Measurements from ENCODE around the gene S1PR2. TPM values are rescaled to one million over a fixed set of nuclear protein-coding genes. Genes with fewer than 3 reads are reported as not detected.

The S1PR2 gene
- total RNA-seq (ENCODE audit: low replicate concordance), result 9.7 and 44.6 TPM in 2 replicates

- DNase-seq (ENCODE audit: low read depth), result peak; percentile 73
Observed at GRCh38 chr19:10230861-10231611, at the start of gene S1PR2. S1PR2 (minus strand) TSS chr19:10231331; CDS start chr19:10224905, 6,426 bp downstream.

GRCh38 chr19:10279737-10280442 is 48.8 kb upstream of the S1PR2 start:
- no peak overlapping the region for H3K4me3 ChIP-seq (ENCODE audit: low read depth, low read length)
- no peak for DNase-seq (ENCODE audit: low read depth)
- TF ChIP-seq CTCF (IDR thresholded peaks at IDR 0.05; ENCODE audit: insufficient read depth, low read length), result no peak

More at GRCh38 chr19:10230861-10231611, at the start of gene S1PR2:
- TF ChIP-seq CTCF (IDR thresholded peaks at IDR 0.05; ENCODE audit: insufficient read depth, low read length), result no peak
- H3K4me3 ChIP-seq (ENCODE audit: low read depth, low read length), result peak within 1 kb of the TSS; percentile 88

GRCh38 chr19:10278935-10279334 is 47.8 kb upstream of the S1PR2 start:
- DNase-seq (ENCODE audit: low read depth), result no peak
- TF ChIP-seq CTCF (IDR thresholded peaks at IDR 0.05; ENCODE audit: insufficient read depth, low read length), result no peak
- no peak overlapping the region for H3K4me3 ChIP-seq (ENCODE audit: low read depth, low read length)

- no peak for TF ChIP-seq CTCF (IDR thresholded peaks at IDR 0.05; ENCODE audit: insufficient read depth, low read length)
- H3K4me3 ChIP-seq (ENCODE audit: low read depth, low read length), result no peak overlapping the region
- no peak for DNase-seq (ENCODE audit: low read depth)
Observed at GRCh38 chr19:10277795-10278589, 46.9 kb upstream of the S1PR2 start.

- H3K4me3 ChIP-seq (ENCODE audit: low read depth, low read length), result no peak overlapping the region
- no peak for TF ChIP-seq CTCF (IDR thresholded peaks at IDR 0.05; ENCODE audit: insufficient read depth, low read length)
- DNase-seq (ENCODE audit: low read depth), result no peak
Observed at GRCh38 chr19:10274589-10274988, 43.5 kb upstream of the S1PR2 start.

- TF ChIP-seq CTCF (IDR thresholded peaks at IDR 0.05; ENCODE audit: insufficient read depth, low read length), result no peak
- peak overlapping the region; percentile 69 for H3K4me3 ChIP-seq (ENCODE audit: low read depth, low read length)
- DNase-seq (ENCODE audit: low read depth), result peak; percentile 37
Observed at GRCh38 chr19:10271543-10272086, 40.5 kb upstream of the S1PR2 start.
